Peyer's patch (tissue), 4 donors: Measurements from ENCODE around the gene CCT7. TPM values are rescaled to one million over a fixed set of nuclear protein-coding genes. Genes with fewer than 3 reads are reported as not detected.

Experiments used
- DNase-seq, 3 donors: peaks; one replicate each; pipeline ENCODE4 v3.0.0-alpha.2; 2017 to 2019
- H3K27ac ChIP-seq, 4 donors: fragments of 200-600 bp; sonication (generic); one replicate each; pipeline ENCODE4 v1.5.1; 2016 to 2019
- H3K27me3 ChIP-seq, 2 donors: fragments of 200-600 bp; sonication (generic); one replicate each; pipeline ENCODE4 v1.5.1; 2019
- H3K36me3 ChIP-seq, 3 donors: fragments of 200-600 bp; sonication (generic); one replicate each; pipeline ENCODE4 v1.5.1; 2016 to 2019
- H3K4me1 ChIP-seq, 4 donors: fragments of 200-600 bp; sonication (generic); one replicate each; pipeline ENCODE4 v1.5.1; 2016 to 2019
- H3K4me3 ChIP-seq, 4 donors: fragments of 200-600 bp; sonication (generic); 1 replicate in 3 of 4; 2 replicates in 1 of 4; pipeline ENCODE4 v1.5.1; 2016 to 2019; ENCODE audit warnings: mild to moderate bottlenecking in 1 of 4
- H3K9me3 ChIP-seq, 4 donors: fragments of 200-600 bp; sonication (generic); one replicate each; pipeline ENCODE4 v1.5.1; 2016 to 2019; ENCODE audit warnings: mild to moderate bottlenecking in 1 of 4
- CTCF ChIP-seq, 6 experiments: fragments of 450-650 bp in 4 of 6; fragments of 200-600 bp in 2 of 6; sonication (generic) in 1 of 6; IDR thresholded peaks; one replicate each; pipeline ENCODE4 v1.5.1; 2017 to 2019; ENCODE audit warnings: antibody characterized with exemption in 6 of 6, mild to moderate bottlenecking in 3 of 6, moderate library complexity in 1 of 6
- POLR2A ChIP-seq, 2 donors: fragments of 450-650 bp; IDR thresholded peaks; one replicate each; pipeline ENCODE4 v1.5.1; 2017; ENCODE audit warnings: antibody characterized with exemption in 2 of 2, mild to moderate bottlenecking in 2 of 2, moderate library complexity in 2 of 2
- total RNA-seq, 4 donors: library from RNA; depleted of rRNA; stranded (reverse); fragments of >200 nt; gene quantifications; one replicate each; pipeline ENCODE4 v1.1.0, GENCODE V29; 2016

The CCT7 gene
- total RNA-seq, 4 donors from 2014 or later, result 83.5 to 131 (median 95.6) TPM

GRCh38 chr2:73264332-73264606 is 30.2 kb downstream of the CCT7 start:
- TF ChIP-seq POLR2A (IDR thresholded peaks at IDR 0.05) (no peak), CTCF (IDR thresholded peaks at IDR 0.05) (no peak)
- Histone ChIP-seq H3K27me3 (peaks cover 0 to 4% of the 10 kb centered on the region in 2 donors), H3K36me3 (no peaks in the 10 kb centered on the region), H3K4me3 (no peak overlapping the region), H3K27ac (no peak overlapping the region), H3K4me1 (peaks cover 0 to 13% (median 0%) of the 10 kb centered on the region in 4 donors), H3K9me3 (no peaks in the 10 kb centered on the region)
- no peak for DNase-seq

DNA sequence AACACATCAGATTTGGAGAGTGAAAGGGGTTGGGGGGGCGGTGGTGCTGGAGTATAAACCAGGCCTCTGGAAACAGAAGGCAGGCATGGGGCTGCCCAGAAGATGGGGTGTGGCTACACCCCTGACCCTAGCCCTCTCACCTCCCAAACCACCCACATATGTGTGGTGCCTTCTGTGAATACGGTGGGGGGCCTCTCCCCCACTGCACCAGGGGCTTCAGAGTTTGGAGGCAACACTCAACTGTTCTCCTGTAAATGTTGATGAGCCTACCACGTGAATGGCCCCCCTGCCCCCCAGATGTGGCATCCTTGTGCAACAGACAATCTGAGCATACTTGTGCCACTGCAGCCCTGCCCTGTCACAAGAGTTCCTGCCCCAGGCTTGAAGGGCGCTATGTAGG is 30.7 kb downstream of the CCT7 start:
- H3K9me3 ChIP-seq, result no peaks in the 10 kb centered on the region
- H3K27ac ChIP-seq, result no peak overlapping the region
- peaks cover 0 to 4% of the 10 kb centered on the region in 2 donors for H3K27me3 ChIP-seq
- DNase-seq, result no peak
- TF ChIP-seq CTCF (IDR thresholded peaks at IDR 0.05), result no peak
- TF ChIP-seq POLR2A (IDR thresholded peaks at IDR 0.05), result no peak
- H3K36me3 ChIP-seq, result no peaks in the 10 kb centered on the region
- H3K4me3 ChIP-seq, result no peak overlapping the region
- peaks cover 0 to 14% (median 0%) of the 10 kb centered on the region in 4 donors for H3K4me1 ChIP-seq

- no peak for TF ChIP-seq POLR2A (IDR thresholded peaks at IDR 0.05)
- TF ChIP-seq CTCF (IDR thresholded peaks at IDR 0.05), result no peak
- Histone ChIP-seq H3K27ac (no peak overlapping the region), H3K9me3 (no peaks in the 10 kb centered on the region), H3K27me3 (peaks cover 0 to 4% of the 10 kb centered on the region in 2 donors), H3K4me1 (peaks cover 0 to 14% (median 0%) of the 10 kb centered on the region in 4 donors), H3K36me3 (no peaks in the 10 kb centered on the region), H3K4me3 (no peak overlapping the region)
- DNase-seq, result no peak
These were observed 31.4 kb downstream of the CCT7 start for GRCh38 chr2:73265298-73266060.

DNA sequence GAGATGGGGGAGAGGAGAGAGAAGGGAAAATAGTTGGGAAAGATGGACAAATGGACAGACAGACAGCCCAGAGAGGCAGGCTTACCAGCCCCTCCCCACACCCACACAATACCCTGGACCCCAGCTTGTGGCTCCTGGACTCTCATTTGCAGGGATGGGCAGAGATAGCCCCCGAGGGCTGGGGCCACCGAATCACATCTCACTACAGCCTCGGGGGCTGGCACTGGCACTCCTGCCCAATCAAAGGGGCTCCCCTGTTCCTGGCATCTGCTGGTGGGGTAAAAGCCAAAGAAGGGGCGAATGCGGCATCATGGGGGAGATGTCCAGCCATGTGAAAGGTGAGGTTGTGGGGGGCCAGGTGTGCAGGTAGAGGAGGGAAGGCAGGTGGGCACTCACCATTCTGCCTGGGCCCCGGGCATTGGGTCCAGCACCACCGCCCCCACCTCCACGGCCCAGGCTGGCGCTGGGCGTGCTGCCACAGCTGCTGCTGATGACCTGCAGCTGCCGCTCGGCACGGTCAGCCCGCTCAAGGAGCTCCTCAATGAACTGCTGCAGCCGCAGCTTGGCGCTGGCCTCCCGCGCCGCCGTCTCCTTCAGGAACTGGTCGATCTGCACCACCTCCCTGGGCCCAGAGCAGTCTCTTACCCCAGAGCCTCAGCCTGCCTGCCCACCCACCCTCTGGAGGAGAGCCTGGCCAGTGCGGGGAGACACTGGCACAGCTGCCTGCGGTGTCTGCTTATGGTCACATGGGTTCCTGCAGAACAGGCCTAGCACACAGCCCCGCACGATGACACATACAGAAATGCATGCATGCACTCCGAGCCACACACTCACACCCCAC is 32.2 kb downstream of the CCT7 start:
- no peak for DNase-seq
- Histone ChIP-seq H3K4me1 (peaks cover 0 to 14% (median 0%) of the 10 kb centered on the region in 4 donors), H3K4me3 (no peak overlapping the region), H3K36me3 (no peaks in the 10 kb centered on the region), H3K27ac (no peak overlapping the region), H3K27me3 (peaks cover 0 to 4% of the 10 kb centered on the region in 2 donors), H3K9me3 (no peaks in the 10 kb centered on the region)
- no peak for TF ChIP-seq CTCF (IDR thresholded peaks at IDR 0.05)
- no peak for TF ChIP-seq POLR2A (IDR thresholded peaks at IDR 0.05)

DNA sequence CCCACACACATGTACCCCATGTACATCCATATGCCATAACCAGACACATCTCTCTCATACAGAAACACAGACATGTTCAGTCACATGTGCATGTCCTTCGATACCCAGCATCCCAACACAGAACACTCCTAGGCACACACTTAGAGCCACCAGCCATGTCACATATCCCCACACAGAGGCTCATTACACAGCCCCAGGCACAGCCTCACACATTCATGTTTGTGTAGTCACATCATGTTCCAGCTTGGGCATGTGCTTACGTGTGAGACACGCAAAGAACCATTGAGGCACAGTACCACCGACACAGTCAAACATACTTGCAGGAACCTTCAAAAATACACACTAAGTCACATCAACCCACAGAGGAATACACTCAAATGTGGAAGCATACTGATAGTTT is 32.9 kb downstream of the CCT7 start:
- H3K27ac ChIP-seq, result no peak overlapping the region
- no peaks in the 10 kb centered on the region for H3K36me3 ChIP-seq
- H3K4me3 ChIP-seq, result no peak overlapping the region
- no peak for DNase-seq
- H3K9me3 ChIP-seq, result no peaks in the 10 kb centered on the region
- TF ChIP-seq CTCF (IDR thresholded peaks at IDR 0.05), result no peak
- TF ChIP-seq POLR2A (IDR thresholded peaks at IDR 0.05), result no peak
- H3K4me1 ChIP-seq, result peaks cover 0 to 14% (median 0%) of the 10 kb centered on the region in 4 donors
- peaks cover 0 to 4% of the 10 kb centered on the region in 2 donors for H3K27me3 ChIP-seq
